WTC11 (cell line): ENCODE measurements around the gene PRKN. TPM values are rescaled to one million over a fixed set of nuclear protein-coding genes. Genes with fewer than 3 reads are reported as not detected.

Source experiments
- ATAC-seq: fragments of 200-7000 bp; cut with Tn5 transposase; 2 replicates; pipeline ENCODE4 v1.10.0; 2021; ENCODE audit warnings: mild to moderate bottlenecking, moderate library complexity
- CTCF ChIA-PET: fragments of 300-600 bp; sonication (Branson Sonifier 250); formaldehyde crosslinking; loops from one replicate; lab custom pipeline; 2021; ENCODE audit warnings: antibody characterized with exemption; lab: Charles Lee
- POLR2A ChIA-PET: fragments of 350-600 bp; sonication (Branson Sonifier 250); formaldehyde crosslinking; loops from one replicate; lab custom pipeline; 2021; ENCODE audit warnings: antibody characterized with exemption; lab: Charles Lee
- DNase-seq: peaks from one replicate; pipeline ENCODE4 v3.0.0; 2021; ENCODE audit warnings: low spot score
- H3K27ac Mint-ChIP-seq: 2 replicates; pipeline ENCODE4 v1.8.0; 2021; ENCODE audit warnings: mixed read lengths
- H3K27me3 Mint-ChIP-seq: 2 replicates; pipeline ENCODE4 v1.8.0; 2021; ENCODE audit warnings: low read depth, mild to moderate bottlenecking, moderate library complexity, mixed read lengths
- H3K36me3 Mint-ChIP-seq: 2 replicates; pipeline ENCODE4 v1.8.0; 2021; ENCODE audit warnings: mixed read lengths
- H3K4me1 Mint-ChIP-seq: 2 replicates; pipeline ENCODE4 v1.8.0; 2022; ENCODE audit warnings: mixed read lengths
- H3K4me3 Mint-ChIP-seq: 2 replicates; pipeline ENCODE4 v1.8.0; 2021; ENCODE audit warnings: mild to moderate bottlenecking, moderate library complexity, mixed read lengths
- H3K9me3 Mint-ChIP-seq: 2 replicates; pipeline ENCODE4 v1.8.0; 2021; ENCODE audit warnings: mixed read lengths
- CBFB ChIP-seq: sonication (generic); formaldehyde crosslinking; IDR thresholded peaks from 2 replicates; pipeline ENCODE4 v1.8.1; 2022; ENCODE audit warnings: mild to moderate bottlenecking, low read depth, missing genetic modification reagents
- E2F4 ChIP-seq: sonication (generic); formaldehyde crosslinking; IDR thresholded peaks from 2 replicates; pipeline ENCODE4 v1.8.1; 2022; ENCODE audit warnings: low read depth, mild to moderate bottlenecking, moderate library complexity, missing genetic modification reagents, borderline replicate concordance
- ETV6 ChIP-seq: sonication (generic); formaldehyde crosslinking; IDR thresholded peaks from 2 replicates; pipeline ENCODE4 v1.8.1; 2022; ENCODE audit warnings: mild to moderate bottlenecking, missing genetic modification reagents
- FOXJ3 ChIP-seq: sonication (generic); formaldehyde crosslinking; IDR thresholded peaks from 2 replicates; pipeline ENCODE4 v1.9.0; 2021; ENCODE audit warnings: missing genetic modification reagents, mild to moderate bottlenecking, borderline replicate concordance
- IRF1 ChIP-seq: sonication (generic); formaldehyde crosslinking; IDR thresholded peaks from 2 replicates; pipeline ENCODE4 v1.8.0; 2023; ENCODE audit warnings: missing genetic modification reagents
- MXD4 ChIP-seq: fragments of 250-450 bp; sonication (Bioruptor Pico); IDR thresholded peaks from 2 replicates; pipeline ENCODE4 v1.8.0; 2021; ENCODE audit warnings: mild to moderate bottlenecking, moderate library complexity, borderline replicate concordance
- NR2C2 ChIP-seq: sonication (generic); formaldehyde crosslinking; IDR thresholded peaks from 2 replicates; pipeline ENCODE4 v1.8.0; 2022; ENCODE audit warnings: mild to moderate bottlenecking, missing genetic modification reagents
- TP53 ChIP-seq: sonication (generic); formaldehyde crosslinking; IDR thresholded peaks from 2 replicates; pipeline ENCODE4 v1.8.1; 2023; ENCODE audit warnings: mild to moderate bottlenecking, missing genetic modification reagents
- ZBTB43 ChIP-seq: sonication (generic); formaldehyde crosslinking; IDR thresholded peaks from 2 replicates; pipeline ENCODE4 v1.8.1; 2023; ENCODE audit warnings: mild to moderate bottlenecking, missing genetic modification reagents
- ZNF138 ChIP-seq: sonication (generic); formaldehyde crosslinking; conservative IDR thresholded peaks from 2 replicates; pipeline ENCODE4 v1.8.1; 2022; ENCODE audit warnings: mild to moderate bottlenecking, moderate library complexity, missing genetic modification reagents
- total RNA-seq: library from RNA; stranded (reverse); gene quantifications from 3 replicates; pipeline ENCODE4 v1.2.3, GENCODE V29; 2021
- TF ChIP-seq, protein P1 (sequence below): sonication (generic); formaldehyde crosslinking; IDR thresholded peaks from 2 replicates; pipeline ENCODE4 v1.8.0; 2022; ENCODE audit warnings: mild to moderate bottlenecking, missing genetic modification reagents
- TF ChIP-seq, protein P2 (sequence below): fragments of 250-450 bp; sonication (Bioruptor Pico); IDR thresholded peaks from 2 replicates; pipeline ENCODE4 v1.8.0; 2021; ENCODE audit warnings: mild to moderate bottlenecking
- TF ChIP-seq, protein P3 (sequence below): sonication (generic); formaldehyde crosslinking; IDR thresholded peaks from 2 replicates; pipeline ENCODE4 v1.8.0; 2023; ENCODE audit warnings: missing genetic modification reagents, mild to moderate bottlenecking, borderline replicate concordance
- TF ChIP-seq, protein P4 (sequence below): sonication (generic); formaldehyde crosslinking; conservative IDR thresholded peaks from 2 replicates; pipeline ENCODE4 v1.8.1; 2023; ENCODE audit warnings: mild to moderate bottlenecking, low read depth, missing genetic modification reagents, moderate library complexity

Gene PRKN
- total RNA-seq, 1 experiment from 2014 or later, result 0.59 TPM

DNA sequence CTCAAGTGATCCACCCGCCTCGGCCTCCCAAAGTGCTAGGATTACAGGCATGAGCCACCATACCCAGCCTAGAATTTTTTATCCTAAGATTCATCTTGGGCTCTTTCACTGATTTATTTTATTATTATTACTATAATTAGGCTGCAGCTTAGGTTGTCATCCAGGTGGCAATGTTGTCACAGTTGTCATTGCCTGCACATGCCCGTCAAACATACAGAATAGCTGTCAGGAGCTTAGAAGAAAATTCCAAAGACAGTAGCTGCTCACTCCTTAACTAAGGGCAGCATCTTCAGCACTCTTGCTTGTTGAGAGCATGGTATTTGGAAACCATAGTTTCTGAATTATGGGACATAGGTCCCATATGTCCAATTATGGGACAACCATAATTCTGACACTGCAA lies 1118.8 kb downstream of the PRKN start:
- H3K27me3 Mint-ChIP-seq, result no peaks in the 10 kb centered on the region; the same call in 1 of the 2 replicates
- ATAC-seq (no peak), DNase-seq (no peak)
- TF ChIP-seq E2F4 (CRISPR knock-in tag), result no peak
- no peak for TF ChIP-seq ZNF138 (CRISPR knock-in tag)
- H3K4me1 Mint-ChIP-seq, result no peaks in the 10 kb centered on the region
- POLR2A ChIA-PET, result no interaction called here
- no peak overlapping the region for H3K27ac Mint-ChIP-seq
- peaks cover 27% of the 10 kb centered on the region for H3K9me3 Mint-ChIP-seq
- peaks cover 4% of the 10 kb centered on the region; the same call in 1 of the 2 replicates for H3K36me3 Mint-ChIP-seq
- no peak overlapping the region for H3K4me3 Mint-ChIP-seq
- CTCF ChIA-PET, result no interaction called here

DNA sequence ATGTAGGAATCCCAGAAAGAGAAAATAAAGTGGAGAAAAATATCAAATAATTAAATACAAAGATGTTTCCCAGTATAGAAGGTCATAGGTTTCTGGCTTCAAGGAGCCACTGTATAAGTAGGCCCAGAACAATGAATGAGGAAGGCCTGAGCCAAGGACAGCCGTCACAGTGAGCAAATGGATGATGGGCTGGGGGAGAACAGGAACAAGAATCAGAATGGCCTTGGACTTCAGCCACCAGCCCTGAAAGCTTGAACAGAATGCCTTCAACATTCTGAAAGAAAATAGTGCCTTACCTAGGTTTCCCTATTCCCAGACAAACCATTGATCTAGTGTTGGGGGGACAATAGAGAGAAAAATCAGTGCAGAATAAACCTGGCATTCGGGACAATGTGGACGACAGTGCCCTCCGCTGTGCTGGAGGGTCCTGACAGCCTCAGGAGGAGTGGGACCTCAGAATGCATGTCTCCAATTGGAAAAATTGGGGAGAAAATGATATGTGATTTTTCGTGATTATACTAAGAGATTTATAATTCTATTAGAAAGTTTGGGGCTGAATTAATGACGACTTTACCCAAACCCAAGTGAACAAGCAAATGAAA lies 1119.8 kb downstream of the PRKN start:
- Mint-ChIP-seq H3K27ac (no peak overlapping the region), H3K27me3 (no peaks in the 10 kb centered on the region; the same call in 1 of the 2 replicates), H3K9me3 (peaks cover 20% of the 10 kb centered on the region), H3K4me1 (no peaks in the 10 kb centered on the region), H3K36me3 (peaks cover 4% of the 10 kb centered on the region; the same call in 1 of the 2 replicates), H3K4me3 (no peak overlapping the region)
- POLR2A ChIA-PET, result interaction anchor here (0.7 kb wide), 1 partner anchor 1299 kb away, joined by 3 read pairs; no protein-coding TSS in a partner anchor
- DNase-seq, result no peak
- TF ChIP-seq, protein P1, sequence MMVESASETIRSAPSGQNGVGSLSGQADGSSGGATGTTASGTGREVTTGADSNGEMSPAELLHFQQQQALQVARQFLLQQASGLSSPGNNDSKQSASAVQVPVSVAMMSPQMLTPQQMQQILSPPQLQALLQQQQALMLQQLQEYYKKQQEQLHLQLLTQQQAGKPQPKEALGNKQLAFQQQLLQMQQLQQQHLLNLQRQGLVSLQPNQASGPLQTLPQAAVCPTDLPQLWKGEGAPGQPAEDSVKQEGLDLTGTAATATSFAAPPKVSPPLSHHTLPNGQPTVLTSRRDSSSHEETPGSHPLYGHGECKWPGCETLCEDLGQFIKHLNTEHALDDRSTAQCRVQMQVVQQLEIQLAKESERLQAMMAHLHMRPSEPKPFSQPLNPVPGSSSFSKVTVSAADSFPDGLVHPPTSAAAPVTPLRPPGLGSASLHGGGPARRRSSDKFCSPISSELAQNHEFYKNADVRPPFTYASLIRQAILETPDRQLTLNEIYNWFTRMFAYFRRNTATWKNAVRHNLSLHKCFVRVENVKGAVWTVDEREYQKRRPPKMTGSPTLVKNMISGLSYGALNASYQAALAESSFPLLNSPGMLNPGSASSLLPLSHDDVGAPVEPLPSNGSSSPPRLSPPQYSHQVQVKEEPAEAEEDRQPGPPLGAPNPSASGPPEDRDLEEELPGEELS (CRISPR knock-in tag), result no peak
- TF ChIP-seq ETV6 (CRISPR knock-in tag) (no peak), CBFB (CRISPR knock-in tag) (no peak)
- TF ChIP-seq, protein P2, sequence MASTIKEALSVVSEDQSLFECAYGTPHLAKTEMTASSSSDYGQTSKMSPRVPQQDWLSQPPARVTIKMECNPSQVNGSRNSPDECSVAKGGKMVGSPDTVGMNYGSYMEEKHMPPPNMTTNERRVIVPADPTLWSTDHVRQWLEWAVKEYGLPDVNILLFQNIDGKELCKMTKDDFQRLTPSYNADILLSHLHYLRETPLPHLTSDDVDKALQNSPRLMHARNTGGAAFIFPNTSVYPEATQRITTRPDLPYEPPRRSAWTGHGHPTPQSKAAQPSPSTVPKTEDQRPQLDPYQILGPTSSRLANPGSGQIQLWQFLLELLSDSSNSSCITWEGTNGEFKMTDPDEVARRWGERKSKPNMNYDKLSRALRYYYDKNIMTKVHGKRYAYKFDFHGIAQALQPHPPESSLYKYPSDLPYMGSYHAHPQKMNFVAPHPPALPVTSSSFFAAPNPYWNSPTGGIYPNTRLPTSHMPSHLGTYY (CRISPR knock-in tag), result no peak
- peak; percentile 60; the same call in 1 of the 2 replicates for ATAC-seq
- CTCF ChIA-PET, result no interaction called here

DNA sequence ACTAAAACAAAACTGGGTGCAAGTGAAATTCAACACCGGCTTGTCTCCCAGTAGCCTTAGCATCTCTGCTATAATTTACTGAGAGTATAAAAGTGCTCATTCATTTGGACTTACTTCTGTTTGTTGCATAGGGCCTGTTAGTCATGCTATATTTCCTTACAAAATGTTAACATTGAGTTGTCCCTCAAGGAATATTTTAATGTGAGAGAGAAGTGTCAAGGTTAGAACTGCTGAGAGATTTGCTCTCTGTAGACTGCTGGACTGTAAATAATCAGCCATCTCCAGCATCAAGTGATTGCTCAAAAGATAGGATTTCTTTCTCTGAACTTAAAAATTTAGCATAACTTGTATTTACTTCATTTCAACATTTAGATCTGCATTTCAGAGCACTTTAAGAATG lies 1125.2 kb downstream of the PRKN start:
- CTCF ChIA-PET, result no interaction called here
- no peak overlapping the region for H3K27ac Mint-ChIP-seq
- H3K9me3 Mint-ChIP-seq, result peaks cover 12% of the 10 kb centered on the region
- TF ChIP-seq NR2C2 (no peak), FOXJ3 (CRISPR knock-in tag) (no peak), TP53 (no peak), ZBTB43 (CRISPR knock-in tag) (no peak), MXD4 (CRISPR knock-in tag) (no peak), IRF1 (CRISPR knock-in tag) (no peak)
- TF ChIP-seq, protein P3, sequence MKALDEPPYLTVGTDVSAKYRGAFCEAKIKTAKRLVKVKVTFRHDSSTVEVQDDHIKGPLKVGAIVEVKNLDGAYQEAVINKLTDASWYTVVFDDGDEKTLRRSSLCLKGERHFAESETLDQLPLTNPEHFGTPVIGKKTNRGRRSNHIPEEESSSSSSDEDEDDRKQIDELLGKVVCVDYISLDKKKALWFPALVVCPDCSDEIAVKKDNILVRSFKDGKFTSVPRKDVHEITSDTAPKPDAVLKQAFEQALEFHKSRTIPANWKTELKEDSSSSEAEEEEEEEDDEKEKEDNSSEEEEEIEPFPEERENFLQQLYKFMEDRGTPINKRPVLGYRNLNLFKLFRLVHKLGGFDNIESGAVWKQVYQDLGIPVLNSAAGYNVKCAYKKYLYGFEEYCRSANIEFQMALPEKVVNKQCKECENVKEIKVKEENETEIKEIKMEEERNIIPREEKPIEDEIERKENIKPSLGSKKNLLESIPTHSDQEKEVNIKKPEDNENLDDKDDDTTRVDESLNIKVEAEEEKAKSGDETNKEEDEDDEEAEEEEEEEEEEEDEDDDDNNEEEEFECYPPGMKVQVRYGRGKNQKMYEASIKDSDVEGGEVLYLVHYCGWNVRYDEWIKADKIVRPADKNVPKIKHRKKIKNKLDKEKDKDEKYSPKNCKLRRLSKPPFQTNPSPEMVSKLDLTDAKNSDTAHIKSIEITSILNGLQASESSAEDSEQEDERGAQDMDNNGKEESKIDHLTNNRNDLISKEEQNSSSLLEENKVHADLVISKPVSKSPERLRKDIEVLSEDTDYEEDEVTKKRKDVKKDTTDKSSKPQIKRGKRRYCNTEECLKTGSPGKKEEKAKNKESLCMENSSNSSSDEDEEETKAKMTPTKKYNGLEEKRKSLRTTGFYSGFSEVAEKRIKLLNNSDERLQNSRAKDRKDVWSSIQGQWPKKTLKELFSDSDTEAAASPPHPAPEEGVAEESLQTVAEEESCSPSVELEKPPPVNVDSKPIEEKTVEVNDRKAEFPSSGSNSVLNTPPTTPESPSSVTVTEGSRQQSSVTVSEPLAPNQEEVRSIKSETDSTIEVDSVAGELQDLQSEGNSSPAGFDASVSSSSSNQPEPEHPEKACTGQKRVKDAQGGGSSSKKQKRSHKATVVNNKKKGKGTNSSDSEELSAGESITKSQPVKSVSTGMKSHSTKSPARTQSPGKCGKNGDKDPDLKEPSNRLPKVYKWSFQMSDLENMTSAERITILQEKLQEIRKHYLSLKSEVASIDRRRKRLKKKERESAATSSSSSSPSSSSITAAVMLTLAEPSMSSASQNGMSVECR (CRISPR knock-in tag), result no peak
- TF ChIP-seq, protein P4, sequence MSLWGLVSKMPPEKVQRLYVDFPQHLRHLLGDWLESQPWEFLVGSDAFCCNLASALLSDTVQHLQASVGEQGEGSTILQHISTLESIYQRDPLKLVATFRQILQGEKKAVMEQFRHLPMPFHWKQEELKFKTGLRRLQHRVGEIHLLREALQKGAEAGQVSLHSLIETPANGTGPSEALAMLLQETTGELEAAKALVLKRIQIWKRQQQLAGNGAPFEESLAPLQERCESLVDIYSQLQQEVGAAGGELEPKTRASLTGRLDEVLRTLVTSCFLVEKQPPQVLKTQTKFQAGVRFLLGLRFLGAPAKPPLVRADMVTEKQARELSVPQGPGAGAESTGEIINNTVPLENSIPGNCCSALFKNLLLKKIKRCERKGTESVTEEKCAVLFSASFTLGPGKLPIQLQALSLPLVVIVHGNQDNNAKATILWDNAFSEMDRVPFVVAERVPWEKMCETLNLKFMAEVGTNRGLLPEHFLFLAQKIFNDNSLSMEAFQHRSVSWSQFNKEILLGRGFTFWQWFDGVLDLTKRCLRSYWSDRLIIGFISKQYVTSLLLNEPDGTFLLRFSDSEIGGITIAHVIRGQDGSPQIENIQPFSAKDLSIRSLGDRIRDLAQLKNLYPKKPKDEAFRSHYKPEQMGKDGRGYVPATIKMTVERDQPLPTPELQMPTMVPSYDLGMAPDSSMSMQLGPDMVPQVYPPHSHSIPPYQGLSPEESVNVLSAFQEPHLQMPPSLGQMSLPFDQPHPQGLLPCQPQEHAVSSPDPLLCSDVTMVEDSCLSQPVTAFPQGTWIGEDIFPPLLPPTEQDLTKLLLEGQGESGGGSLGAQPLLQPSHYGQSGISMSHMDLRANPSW (CRISPR knock-in tag), result no peak
- ATAC-seq (no peak), DNase-seq (no peak)
- H3K4me1 Mint-ChIP-seq, result peaks cover 3% of the 10 kb centered on the region; the same call in 1 of the 2 replicates
- POLR2A ChIA-PET, result no interaction called here
- no peak overlapping the region for H3K4me3 Mint-ChIP-seq
- no peaks in the 10 kb centered on the region; the same call in 1 of the 2 replicates for H3K27me3 Mint-ChIP-seq
- H3K36me3 Mint-ChIP-seq, result no peaks in the 10 kb centered on the region
